Nucleus accumbens (tissue), 56 donors: ENCODE measurements around the gene TES.

Experiments used
- DNase-seq, 56 donors: peaks; one replicate each; lab custom pipeline; 2025; lab: John Stamatoyannopoulos, UW

TES gene

GRCh38 chr7:116219288-116219687, 8.9 kb downstream of the TES start:
- no peak for DNase-seq

GRCh38 chr7:116219834-116220233, 9.5 kb downstream of the TES start:
- no peak for DNase-seq

- DNase-seq: no peak
These were observed 12.2 kb downstream of the TES start for GRCh38 chr7:116222501-116222900.

GRCh38 chr7:116223588-116223987, 13.2 kb downstream of the TES start:
- DNase-seq: no peak

- DNase-seq: no peak
These were observed 14.3 kb downstream of the TES start for GRCh38 chr7:116224492-116225098.

DNA sequence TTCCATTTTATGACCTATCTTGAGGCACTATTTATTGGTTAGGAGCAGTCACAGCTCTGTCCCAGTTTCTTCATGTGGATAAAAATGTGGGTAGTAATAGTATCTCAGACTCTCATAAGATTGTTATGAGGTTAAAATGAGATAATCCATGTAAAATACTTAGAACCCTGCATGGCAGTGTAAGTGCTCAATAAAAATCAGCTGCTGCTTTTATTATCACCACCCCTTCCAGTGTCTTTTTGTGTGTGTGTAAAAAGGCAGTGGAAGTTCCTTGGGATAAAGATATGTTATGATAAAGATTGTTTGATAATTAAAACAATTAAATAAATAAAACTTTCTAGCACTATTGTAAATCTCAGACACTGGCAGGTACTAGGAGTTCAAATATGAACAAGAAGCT, 15.5 kb downstream of the TES start:
- DNase-seq: no peak

DNA sequence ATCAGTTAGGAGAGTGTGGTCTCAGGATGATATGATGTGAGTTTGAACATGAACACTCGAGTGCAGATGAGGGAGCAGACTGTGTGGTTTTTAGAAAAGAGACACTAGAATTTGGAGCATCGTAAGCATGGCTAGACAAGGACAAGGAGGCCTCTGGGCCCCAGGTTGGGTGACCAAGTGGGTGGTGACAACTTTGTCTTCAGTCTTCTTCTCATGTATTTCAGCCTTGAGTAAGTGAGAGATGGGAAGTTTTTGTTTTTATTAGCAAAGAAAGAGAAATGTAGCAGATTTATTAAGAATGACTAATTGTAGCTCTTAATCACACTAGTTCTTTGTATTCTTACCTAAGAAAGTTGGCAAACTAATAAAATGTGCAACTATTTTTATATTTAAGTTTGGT, 16.3 kb downstream of the TES start:
- no peak for DNase-seq

- no peak for DNase-seq
These were observed 17.4 kb downstream of the TES start for GRCh38 chr7:116227678-116228239.

- DNase-seq: no peak
These were observed 17.9 kb downstream of the TES start for GRCh38 chr7:116228241-116228640.

GRCh38 chr7:116229366-116229765, 19.0 kb downstream of the TES start:
- no peak for DNase-seq

GRCh38 chr7:116230191-116231005, 20.1 kb downstream of the TES start:
- no peak for DNase-seq

GRCh38 chr7:116231543-116231942, 21.2 kb downstream of the TES start:
- DNase-seq: no peak

DNA sequence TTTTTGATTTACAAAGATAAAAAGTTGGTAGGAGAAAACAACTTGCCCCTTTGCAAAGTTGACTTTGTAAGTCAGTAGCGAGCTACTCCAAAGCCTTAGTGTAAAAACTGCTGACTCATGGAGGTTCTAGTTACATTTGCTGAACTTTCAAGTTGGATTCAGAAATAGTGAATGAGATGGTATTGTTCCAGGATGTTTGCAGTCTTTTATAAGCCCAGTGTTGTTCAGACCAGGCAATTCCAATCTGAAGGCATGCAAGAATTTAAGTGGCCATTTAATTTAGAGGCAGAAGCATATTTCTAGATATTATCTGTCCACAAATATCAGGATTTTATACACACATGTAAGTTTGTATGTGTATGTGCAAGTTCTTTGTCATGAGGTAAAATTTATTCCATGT, 21.6 kb downstream of the TES start:
- no peak for DNase-seq

DNA sequence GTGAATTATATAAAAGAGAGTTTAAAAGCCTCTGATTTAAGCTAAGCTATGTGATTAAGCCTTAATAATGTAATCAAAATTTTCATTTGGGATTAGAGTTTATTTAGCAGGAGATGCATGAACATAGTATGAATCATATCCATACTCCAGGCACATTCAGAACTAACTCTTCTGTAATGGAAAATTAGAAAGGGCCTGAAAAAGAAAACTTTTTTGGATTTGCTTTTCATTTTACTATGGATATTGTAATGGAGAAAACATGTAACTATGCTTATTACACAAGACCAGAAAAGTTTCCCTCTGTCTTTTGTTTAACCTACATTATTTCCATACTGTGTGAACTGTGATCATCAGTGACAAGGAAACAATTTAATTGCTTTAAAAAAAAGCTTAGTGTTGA, 22.0 kb downstream of the TES start:
- no peak for DNase-seq

- no peak for DNase-seq
These were observed 22.6 kb downstream of the TES start for GRCh38 chr7:116232920-116233319.

GRCh38 chr7:116234517-116235200, 24.3 kb downstream of the TES start:
- no peak for DNase-seq

GRCh38 chr7:116235380-116235779, 25.0 kb downstream of the TES start:
- no peak for DNase-seq

GRCh38 chr7:116236020-116236630, 25.8 kb downstream of the TES start:
- DNase-seq: peak in 20 of 56 donors; percentile 0 to 67 (median 17)

DNA sequence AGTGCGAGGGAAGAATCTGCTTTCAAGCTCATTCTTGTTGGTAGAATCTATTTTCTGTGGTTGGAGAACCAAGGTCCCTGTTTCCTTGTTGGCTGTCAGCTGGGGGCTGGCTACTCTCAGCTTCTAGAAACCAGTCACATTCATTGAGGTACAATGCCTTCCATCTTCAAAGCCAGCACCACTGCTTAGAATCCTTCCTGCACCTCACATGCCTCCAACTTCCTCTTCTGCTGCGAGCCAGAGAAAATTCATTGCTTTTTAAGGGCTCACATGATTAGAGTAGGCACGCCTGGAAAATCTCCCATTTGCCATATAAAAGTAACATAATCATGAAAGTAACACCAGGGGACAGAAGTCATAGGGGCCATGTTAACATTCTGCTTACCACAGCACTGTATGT, 28.7 kb downstream of the TES start:
- no peak for DNase-seq

DNA sequence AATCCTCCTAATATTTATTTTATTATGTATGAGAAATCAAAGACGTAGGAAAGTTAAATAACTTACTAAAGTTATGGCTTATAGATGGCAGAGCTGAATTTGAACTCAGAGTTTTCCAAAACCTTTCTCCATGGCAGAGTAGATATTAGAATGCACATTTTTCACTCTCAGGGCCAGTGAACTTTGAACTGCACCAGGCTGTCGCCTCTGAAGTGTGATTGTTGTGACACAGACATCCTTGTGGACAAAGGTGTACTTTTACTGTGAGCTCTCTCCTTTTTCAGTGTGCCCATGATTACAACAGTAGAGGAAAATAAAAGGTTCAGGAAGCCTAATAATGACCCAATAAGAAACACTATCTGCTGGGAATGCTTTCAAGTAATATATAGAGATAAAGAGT, 29.1 kb downstream of the TES start:
- no peak for DNase-seq
